Embryonic facial prominence (tissue), 1 donor: Measurements from ENCODE around the gene TMEM273.

Experiments used
- DNase-seq: peaks from one replicate; pipeline ENCODE4 v3.0.0-alpha.2; 2016; ENCODE audit errors: extremely low spot score

Gene TMEM273

GRCh38 chr10:49176310-49177268, 11.6 kb downstream of the TMEM273 start:
- no peak for DNase-seq

DNA sequence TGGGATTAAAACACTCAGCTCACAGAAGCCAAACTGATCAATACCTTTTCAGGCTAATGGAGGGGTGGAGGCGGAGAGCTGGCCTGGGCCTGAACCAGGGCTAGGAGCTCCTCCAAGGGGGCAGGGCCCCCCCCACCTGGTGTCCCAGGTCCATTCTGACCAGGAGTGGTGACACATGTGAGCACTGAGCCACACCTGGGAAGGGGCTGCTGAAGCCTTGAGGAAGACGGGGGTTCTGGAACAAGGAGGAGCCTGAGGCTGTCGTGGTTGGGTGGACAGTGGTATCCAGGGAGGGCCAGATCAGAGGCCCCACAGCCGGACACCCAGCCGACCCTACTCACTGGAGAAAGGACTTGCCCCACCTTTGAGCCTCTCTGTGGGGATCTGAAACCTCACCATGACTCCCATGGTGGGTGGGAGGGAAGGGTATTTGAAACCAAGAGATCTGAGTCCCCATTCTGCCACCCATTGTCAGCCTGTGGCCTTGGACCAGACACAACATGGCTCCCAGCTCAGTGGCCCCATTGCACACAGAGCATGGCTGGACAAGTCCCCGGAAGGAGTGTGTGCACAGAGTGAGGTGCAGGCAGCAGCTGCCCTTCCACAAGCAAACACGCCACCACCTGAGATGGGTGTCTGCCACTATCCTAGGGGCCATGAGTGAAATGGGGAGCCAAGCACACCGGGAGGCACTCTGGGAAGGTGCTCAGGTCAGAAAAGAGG, 12.4 kb downstream of the TMEM273 start:
- DNase-seq, result no peak

DNA sequence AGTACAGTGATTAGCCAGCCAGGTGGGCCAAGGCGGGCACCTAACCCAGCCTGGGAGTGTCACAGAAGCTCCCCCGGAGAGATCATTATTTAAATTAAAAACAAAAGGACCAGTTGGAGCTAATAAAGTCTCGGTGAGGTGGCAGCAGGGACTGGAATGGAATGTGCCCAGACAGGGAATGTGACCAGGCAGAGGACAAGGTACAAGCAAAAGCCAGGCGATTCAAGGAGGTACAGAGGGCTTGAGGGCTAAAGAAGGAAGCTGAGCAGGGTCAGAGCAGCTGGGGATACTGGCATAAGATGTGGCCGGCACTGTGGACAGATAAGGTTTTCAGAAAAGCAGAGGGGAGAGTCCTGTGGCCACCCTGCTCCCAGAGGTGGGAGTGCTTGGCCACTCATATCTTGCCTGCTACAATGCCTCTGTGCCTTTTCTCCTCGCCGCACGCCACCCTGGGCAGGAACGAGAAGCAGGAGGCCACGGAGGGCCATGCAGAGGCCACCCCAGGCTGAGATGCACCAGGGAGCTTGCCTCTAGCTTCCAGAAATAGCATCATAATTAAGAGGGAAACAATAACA, 13.2 kb downstream of the TMEM273 start:
- DNase-seq, result no peak

GRCh38 chr10:49174261-49174925, 13.8 kb downstream of the TMEM273 start:
- DNase-seq, result no peak

- no peak for DNase-seq
Observed at GRCh38 chr10:49173853-49174252, 14.3 kb downstream of the TMEM273 start.

- DNase-seq, result no peak
Observed at GRCh38 chr10:49173201-49173772, 14.9 kb downstream of the TMEM273 start.

- DNase-seq, result no peak
Observed at GRCh38 chr10:49172777-49173132, 15.4 kb downstream of the TMEM273 start.

GRCh38 chr10:49172061-49172776, 16.0 kb downstream of the TMEM273 start:
- DNase-seq, result no peak

- no peak for DNase-seq
Observed at GRCh38 chr10:49171326-49172060, 16.7 kb downstream of the TMEM273 start.

DNA sequence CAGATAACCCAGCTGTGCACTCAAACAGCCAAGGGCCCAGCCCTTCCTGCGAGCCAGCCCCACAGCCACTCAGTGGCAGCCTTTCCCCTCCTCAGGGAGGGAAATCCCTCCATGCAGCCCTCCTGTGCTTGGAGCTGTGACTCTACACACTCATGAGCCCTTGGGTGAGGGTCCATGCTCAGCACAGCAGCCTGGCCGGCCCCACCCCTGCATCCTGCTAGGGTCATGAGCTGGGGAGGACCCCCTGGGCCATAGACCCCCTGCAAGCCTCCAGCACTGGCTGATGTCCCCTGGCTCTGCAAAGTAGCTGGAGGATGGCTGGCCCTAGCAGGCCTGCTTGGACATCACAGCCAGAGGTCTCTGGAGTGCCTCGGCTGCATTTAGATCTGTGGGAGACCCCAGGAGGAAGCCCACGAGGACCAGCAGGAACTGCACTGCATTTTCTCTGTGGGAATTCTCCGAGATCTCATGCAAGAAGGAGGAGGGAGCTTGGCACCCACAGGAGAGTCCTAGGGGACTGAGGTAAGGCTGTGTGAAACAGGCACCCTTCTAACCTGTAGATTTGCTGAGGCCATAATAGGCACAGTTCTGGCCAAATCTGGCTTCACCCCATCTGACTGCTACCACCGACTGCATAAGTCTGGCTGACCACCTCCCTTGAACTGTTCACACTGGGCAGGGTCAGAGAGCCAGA, 17.4 kb downstream of the TMEM273 start:
- DNase-seq, result no peak

DNA sequence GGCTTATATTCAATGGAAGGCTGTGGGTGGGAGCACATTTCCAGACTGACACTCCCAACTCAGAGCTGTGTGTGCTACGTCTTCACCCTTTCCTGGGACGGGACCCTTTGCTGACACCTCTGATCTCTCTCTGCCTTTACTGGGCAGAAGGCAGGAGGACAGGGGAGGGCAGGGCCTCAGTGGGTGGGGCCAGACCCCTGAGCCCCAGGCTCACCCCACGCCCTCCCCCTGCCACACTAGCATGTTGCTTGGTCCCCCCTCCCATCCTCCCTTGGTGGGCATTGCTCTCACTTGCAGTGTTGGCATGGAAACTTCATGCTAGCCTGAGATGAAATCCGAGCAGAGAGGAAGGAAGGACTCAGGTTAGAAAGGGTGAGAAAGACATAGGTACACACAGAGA, 18.4 kb downstream of the TMEM273 start:
- DNase-seq, result no peak

DNA sequence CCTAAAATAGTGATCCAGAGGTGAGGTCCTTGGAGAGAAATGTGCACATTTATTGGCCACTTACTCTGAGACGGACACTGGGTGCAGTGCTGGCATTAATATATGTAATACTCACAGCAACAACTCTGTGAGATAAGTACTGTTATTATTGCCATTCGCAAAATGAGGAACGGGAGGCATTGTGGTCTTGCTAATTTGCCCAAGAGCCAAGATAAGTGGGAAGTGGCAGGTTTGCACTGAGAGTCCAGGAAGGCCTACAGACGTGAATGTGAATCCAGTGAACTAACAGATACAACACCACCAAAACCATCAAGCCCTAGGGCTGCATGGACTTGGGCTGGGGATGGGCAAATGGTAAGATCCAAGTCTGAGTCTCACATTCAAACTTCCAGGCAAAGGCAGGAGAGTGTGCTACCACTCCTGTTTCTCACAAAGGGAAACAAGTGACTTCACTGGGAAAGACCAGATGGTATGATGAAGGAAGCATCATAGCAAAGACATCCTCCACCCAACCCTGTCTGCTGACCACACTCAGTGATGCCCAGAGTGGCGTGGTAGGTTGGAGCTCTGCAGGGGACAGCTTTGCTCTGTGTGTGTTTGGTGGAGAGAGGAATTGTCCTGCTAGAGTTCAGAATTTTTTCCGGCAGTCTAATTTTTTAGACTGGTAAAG, 19.2 kb downstream of the TMEM273 start:
- no peak for DNase-seq

DNA sequence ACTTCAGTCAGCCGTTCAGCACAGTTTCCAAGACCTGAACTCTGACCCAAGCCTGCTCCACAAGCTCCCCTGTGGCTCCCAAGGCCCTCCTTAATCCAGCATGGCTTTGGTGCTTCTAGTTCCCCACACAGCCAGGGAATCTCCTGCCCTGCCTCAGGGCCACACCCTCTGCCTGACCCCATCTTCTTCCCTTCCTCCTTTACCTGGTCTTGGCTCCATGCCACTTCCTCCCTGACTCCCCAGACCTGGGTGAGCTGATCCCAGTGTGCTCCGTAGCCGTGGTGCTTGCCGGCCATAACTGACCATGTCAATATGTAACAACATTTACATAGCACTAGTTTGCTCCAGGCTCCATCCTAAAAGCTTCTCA, 20.0 kb downstream of the TMEM273 start:
- DNase-seq, result no peak

- no peak for DNase-seq
Observed at GRCh38 chr10:49167425-49168170, 20.6 kb downstream of the TMEM273 start.

- DNase-seq, result no peak
Observed at GRCh38 chr10:49166484-49167400, 21.4 kb downstream of the TMEM273 start.

DNA sequence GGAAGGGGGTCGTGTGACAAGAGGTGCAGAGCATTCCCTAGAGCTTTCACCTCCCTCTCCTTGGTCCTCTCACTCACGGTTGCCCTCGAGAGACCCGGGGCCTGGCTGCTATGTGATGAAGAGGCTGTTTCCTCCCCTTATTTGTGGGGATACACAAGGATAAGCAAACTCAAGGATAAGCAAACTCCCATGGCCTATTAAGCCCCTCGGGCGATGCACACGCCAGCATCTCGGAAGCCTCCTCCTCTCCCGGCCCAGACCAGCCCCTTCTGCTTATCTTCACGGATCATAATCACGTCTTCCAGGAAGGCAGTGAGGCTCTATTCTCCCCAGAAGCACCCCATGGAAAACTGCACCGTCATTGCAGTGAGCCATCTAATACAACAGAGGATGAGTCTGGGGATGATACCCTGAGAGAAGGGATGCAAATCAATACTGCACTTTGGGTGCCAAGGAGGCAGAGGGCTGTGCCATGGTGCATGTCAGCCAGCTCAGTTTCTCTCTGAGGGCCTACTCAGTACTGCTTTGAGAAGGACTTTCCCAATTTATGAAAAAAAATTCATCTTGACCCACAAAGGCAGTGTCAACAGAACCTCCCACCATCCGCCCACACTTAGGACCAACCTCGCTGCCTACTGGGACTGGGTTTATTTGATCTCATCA, 22.2 kb downstream of the TMEM273 start:
- DNase-seq, result no peak

GRCh38 chr10:49165259-49165658, 22.9 kb downstream of the TMEM273 start:
- DNase-seq, result no peak
